GM19397 (cell line): ENCODE measurements around the gene FAM221B.

Experiments
- ATAC-seq: cut with Tn5 transposase; IDR thresholded peaks from one replicate; pipeline ENCODE4 v1.9.1; 2021; ENCODE audit warnings: mild to moderate bottlenecking, moderate library complexity; ENCODE audit not compliant: unreplicated experiment

FAM221B gene

DNA sequence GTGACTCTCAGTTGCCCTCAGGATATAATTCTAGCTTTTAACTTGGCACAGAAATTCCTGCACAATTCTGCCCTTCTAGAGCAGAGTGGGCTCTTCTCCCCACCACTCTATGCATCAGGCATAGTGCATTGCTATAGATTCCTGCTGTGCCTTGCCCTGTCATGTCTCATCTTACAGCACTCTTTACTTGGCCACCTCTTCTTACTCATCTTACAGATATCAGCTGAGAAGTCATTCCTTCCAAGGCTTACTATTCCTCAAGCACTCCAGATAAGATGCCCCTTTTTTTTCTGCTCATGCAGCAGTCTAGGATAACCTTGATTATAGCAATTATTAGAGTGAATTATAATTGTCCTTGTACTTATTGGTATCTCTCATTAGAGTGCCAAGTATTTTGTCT is 5.6 kb downstream of the FAM221B start:
- ATAC-seq = no peak

DNA sequence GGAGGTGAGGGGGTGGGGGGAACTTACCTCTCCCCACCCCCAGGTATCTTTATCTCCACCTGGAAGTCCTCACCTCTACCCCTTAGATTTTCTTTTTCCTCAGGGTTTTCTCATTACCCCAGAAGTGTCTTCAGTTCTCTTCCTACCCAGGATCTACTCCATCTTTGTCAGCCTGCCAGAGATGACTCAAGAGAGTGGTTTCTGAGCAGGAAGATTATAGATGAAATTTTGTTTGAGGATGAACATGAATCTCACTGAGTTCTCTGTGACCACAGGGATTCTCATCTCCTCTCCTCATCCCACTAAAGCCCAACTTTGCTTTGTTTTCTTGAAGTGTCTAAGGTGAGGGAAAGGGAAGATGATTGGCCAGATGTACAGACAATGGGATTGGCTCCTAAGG is 8.5 kb downstream of the FAM221B start:
- ATAC-seq = no peak

DNA sequence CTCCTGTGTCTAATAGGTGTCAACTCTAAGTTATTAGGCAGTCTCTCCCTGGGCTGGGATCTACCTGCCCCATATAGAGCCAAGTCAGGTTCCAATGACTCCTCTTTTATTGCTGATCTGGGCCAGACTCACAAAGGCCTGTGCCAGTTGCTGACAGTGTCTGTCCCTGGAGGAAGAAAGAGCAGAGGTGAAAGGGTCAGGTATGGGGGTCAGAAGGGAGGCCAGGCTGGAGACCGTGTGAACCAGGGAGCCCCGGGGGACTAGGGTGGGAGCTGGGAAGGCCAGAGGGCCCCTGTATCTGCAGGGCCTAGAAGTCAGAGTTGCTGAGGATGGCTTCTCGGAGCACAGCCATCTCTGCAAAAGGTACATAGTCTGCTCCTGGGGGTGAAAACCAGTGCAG is 10.2 kb downstream of the FAM221B start:
- ATAC-seq = no peak

DNA sequence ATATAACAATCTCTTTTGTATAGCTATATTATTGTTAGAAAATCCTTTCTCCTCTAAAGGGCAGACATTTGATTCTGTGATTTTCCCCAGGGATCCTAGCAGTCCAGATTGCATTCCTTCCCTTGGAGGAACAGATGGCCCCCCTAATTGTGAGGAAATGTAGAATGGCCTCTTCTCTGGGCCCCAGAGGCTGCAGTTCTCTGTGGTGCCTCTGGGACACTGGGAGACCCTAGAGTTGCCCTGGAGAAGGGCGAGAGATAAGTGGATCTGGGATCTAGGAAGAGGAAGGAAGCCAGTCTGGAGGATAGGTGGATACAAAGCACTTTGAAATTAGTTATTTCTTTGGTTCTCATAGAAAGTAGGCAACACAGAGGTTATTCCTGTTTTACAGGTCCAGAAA is 11.8 kb downstream of the FAM221B start:
- ATAC-seq = no peak

DNA sequence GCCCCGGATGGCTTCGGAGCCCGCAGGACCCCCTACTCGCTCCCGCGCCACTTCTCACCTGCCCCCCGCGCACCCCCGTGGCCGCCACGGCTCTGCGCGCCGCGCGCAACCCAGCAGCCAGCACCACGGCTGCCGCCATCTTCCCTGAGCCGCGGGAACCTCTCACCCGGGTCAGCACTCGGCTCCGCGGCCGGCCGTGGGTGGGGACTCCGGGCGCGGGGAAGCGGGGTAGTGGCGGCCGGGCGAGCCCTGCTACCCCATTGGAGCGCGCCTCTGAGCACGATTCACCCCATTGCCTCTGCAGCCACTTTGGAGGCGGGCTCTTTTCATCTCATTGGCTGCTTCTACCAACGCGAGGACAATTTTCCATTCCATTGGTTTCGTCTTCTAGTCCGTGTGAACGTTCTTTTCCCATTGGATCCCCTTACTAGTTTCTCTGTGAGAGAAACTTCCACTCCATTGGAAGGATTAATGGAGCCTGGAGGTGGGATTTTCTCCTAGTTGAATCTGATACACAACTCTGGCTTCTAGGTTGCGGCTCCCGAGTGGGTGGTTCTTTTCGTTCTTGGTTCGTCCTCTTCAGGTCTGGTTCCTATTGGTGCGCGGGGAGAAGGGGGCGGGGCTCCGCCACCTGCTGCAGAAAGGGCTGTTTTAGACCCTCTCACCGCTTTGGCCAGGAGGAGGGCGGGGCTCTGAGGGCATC is 13.5 kb downstream of the FAM221B start, which contains the start of gene HINT2:
Gene HINT2 (minus strand): TSS at position 202 of the 703 bp plus-strand sequence. CDS start 63 bp downstream, at position 139.
- ATAC-seq = peak; percentile 72

DNA sequence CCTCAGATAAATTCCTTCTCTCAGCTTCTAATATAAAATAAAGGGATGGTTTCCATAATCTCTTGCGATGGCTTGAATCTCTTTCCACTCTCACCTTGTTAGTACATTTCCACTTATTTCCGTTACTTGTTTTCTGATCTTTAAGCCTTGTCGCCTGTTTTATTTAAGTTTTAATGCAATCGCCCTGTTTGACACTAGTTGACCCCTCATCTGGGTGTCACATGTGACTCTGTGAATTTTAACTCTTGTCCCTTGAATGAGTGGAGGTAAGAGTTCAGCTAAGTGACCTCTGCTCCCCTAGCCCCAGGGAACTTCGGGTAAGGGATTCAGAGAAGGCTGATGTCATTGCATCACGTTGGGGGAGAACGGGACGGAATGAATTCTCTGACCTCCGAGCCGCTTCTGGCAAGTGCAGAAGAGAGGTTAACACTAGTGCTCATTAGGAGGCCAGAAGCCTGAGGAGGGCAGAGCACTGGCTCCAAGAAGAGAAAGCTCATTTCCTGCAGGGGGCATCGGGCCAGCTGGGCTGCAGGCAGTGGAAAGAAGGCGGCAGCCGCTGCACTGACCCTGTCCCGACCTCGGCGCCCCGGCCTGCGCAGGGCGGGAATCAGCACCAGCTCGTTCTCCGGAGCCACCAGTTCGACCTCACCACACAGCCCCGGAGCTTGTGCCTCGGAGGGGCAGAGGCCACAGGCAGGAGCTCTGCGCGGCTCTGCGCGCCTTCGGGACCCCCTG is 14.3 kb downstream of the FAM221B start:
- peak; percentile 31 for ATAC-seq

DNA sequence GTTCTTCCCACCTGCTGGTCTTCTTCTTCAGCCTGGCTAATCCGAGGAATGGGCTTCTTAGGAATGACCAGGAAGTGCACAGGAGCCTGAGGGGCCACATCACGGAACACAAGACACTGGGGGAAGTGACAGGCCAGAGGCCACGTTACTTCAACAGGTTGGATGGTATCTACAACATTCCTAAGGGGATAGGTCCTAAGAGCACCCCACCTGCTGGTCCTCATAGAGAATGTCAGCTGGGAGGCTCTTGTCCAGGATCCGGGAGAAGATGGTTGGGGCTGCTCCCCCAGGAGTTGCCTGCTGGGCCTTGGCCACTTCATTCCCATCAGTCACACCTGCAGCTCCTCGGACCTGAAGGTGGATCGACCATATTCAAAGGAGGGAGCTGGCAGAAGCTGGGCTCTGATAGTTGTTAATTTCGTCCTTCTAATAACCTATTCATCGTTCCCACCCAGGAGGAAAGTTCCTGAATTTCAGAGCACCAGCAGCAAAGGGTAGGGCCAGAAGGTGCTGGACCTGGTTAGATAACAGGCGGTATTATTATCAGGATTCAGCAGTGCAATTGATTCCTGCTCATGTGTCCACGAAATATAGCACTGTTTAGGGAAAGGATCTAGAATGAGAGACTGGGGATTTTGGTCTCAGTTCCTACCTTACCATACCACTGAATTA is 15.0 kb downstream of the FAM221B start:
- ATAC-seq = no peak

DNA sequence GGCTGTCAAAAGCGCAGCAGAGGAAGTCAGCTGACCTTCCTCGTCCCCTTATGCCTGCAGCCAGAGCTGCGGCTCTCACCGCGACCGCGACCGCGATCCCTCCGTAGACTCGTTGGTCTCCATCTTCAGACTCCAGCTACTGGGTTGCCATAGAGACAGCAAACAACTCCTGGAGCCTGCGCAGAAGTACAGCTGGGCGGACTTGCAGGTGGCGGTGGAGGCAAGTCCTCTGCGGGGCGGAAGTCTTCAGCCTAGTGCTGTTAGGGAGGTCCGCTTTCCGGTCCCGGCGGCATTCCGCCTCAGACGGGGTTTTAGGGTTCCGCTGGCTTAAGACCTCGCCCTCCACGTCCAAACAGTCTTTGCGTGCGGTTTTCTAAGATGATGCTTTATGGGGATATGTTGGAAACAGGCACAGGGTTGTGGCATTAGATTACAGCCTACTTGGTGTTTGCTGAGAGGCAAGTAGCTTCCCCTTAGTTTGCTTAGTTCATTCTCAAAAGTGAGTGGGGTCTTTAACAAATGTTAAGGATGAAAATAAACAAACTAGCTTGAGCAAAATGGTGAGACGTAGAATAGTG is 16.4 kb downstream of the FAM221B start, which contains the start of gene SPAG8:
Gene SPAG8 (minus strand): TSS at position 238 of the 578 bp plus-strand sequence. CDS start 115 bp downstream, at position 123.
- peak; percentile 57 for ATAC-seq

DNA sequence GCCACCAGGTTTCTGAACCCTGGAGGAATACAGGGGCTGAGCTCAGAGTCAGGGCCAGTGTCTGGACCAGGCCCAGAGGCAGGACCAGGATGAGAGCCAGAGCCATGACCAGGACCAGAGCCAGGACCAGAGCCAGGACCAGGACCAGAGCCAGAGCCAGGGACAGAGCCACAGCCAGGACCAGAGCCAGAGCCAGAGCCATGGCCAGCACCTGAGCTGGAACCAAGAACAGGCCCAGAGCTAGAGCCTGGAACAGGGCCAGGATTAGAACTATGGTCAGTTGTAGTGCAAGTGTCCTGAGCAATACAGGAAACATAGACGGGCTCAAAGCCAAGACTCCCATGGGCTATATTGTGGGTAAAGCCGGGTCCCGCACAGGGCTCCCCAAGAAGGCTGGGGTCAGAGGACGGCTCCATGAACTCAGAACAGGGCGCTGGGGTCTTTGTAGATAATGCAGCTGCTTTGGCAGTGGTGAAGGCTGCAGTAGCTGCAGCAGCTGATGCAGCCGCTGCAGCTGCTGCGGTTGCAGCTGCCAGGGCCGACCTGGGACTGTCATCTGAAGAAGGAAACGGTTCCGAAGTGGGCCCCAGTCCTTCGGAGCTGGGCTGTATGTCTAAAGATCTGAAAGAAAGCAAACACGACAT is 17.0 kb downstream of the FAM221B start:
- no peak for ATAC-seq

DNA sequence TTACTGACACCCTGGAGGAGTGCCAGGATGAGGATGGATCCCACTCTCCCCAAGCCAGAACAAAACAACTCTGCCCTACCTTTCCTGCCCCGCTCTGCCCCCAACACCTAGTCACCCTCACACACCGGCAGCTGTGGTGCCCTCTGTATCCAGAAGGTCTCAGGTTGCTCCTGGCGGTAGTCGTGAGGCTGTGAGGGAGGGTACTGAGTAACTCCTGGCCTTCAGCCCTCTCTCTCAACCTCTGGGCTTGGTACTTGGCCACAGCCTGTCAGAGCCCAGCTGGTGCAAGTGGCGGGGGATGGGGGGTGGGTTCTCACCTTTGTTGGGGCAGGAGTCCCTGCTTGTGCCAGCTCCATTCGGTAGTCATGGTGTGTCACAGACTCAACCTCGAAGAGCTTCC is 18.4 kb downstream of the FAM221B start:
- no peak for ATAC-seq

DNA sequence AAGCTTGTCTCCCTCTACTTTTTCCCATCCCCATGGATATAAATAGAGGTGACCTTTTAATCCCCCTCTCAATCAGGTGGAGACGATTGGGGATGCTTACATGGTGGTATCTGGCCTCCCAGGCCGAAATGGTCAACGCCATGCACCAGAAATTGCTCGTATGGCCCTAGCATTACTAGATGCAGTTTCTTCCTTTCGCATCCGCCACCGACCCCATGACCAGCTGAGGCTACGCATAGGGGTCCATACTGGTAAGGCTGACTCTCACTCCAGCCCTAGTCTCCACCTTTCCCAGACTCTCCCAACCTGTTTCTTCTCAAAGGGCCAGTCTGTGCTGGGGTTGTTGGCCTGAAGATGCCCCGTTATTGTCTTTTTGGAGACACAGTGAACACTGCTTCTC is 20.1 kb downstream of the FAM221B start:
- no peak for ATAC-seq

DNA sequence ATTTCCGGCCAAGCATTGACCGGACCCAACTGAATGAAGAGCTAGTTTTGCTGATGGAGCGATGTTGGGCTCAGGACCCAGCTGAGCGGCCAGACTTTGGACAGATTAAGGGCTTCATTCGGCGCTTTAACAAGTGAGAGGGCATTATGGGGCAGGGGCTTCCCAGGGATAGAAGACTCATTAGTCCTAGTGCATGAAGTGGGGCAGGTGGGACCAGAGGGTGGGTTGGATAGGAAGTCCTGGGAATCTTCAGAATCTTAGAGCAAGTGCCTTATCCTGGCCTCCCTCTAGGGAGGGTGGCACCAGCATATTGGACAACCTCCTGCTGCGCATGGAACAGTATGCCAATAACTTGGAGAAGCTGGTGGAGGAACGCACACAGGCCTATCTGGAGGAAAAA is 22.4 kb downstream of the FAM221B start:
- no peak for ATAC-seq

DNA sequence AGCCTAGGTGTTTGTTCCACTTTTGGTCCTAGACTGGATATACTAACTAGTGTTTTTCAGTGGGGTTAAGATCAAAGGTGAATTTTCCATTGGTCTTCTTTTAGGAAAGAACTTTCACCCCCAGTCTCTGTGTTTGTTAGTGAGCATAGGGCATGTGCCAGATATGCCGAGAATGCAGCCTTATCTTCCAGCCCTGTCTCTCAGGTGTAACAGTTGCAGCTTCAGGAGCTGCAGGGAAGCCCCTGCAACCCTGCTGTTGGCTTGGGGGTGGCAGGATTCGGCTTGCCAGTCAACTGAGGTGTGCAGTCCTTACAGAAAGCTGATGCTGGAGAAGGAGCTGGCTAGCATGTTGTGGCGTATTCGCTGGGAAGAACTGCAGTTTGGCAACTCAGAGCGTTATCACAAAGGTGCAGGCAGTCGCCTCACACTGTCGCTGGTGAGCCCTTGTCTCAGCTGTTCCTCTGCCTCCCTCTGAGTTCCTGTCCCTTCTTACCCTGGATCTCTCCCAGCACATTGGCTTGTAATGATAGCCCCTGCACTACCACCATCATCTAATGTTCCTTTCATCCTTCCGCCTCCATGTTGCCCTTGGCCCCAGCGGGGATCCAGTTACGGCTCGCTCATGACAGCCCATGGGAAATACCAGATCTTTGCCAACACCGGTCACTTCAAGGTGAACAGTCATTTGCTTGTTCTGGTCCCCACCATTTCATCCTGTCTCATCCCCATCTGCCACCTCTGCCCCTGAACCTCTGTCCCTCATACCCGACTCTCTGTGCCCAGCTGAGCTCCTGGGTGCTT is 27.0 kb downstream of the FAM221B start:
- ATAC-seq = no peak

DNA sequence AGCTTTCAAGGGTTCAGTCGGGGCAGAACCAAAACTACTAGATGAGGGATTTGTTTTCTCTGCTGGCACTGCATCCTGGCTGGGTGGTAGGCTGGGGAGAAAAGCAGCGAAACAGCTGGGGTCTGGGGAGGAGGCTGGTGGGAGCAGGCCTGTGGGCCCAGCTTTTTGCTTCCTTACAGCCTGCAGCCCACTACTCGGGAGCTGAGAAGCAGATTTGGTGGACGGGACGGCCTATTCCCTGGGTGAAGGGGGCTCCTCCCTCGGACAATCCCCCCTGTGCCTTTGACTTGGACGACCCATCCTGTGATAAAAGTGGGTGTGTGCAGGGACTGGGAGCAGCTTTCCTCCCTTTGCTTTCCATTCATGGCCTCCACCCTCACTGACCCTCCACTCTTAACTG is 28.0 kb downstream of the FAM221B start:
- ATAC-seq = no peak

DNA sequence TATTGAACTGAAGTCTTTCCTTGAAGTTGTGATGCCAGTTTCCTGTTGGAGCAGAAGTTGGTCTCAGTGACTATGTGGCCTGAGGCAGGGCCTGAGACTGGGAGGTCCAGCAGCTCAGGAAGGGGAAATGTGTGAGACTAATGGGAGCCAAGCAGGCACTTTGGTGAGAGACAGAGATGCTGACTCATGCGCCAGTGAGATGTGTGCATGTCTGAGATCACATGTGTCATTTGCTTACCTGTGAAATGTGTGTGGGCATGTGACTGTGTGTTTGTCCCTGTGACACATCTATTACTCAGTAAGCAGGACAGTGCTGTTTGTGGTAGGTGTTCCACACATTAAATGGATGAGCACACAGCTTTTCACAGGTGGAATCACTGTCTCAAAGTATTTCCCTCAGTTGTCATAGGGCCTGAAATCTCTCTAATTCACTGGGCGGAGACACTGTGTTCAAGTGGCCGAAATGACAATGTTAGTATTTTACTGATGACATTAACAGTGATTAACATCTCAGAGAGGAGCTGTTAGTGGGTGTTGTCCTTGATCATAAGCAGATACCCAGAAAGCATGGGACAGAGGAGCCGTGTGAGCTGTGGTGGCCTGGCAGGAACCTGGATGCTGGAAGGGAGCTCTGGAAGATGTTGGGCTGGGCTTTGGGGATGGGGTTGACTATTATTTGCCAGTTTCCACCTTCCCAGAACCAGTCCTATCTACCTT is 29.7 kb downstream of the FAM221B start:
- ATAC-seq = no peak

DNA sequence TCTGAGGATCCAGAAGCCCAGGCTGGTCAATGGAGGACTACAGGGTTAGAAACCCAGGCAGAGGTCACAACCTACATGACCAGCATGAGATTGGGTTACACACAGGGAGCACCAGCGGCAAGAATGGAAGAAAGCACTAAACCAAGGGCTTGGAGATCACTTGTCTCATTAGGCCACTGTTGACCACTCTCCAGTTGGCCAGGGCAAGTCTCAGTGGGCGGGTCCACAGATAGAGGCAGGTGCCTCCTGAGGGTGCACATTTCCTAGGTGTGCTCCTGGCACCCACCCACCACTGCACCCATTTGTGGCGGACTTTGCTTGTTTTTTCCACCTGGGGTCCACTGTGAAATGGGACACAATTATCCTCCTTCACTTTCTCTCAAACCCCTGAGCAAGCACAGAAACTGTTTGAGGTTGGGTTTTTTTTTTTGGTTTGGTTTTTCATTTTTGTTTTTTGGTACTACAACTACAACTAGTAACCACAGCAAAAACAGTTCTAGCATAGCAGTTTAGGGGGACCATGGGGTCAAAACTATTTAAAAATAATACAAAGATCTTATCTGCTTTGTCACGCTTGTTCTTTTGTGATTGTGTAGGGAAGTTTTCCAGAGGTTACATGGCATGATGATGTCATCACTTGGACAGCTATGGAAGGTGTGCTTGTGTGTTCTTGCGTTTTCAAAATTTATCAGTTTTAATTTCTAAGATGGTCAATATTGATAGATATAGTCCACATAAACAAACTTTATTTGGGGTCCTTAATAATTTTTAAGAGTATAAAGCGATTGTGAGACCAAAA is 31.0 kb downstream of the FAM221B start:
- ATAC-seq = no peak

DNA sequence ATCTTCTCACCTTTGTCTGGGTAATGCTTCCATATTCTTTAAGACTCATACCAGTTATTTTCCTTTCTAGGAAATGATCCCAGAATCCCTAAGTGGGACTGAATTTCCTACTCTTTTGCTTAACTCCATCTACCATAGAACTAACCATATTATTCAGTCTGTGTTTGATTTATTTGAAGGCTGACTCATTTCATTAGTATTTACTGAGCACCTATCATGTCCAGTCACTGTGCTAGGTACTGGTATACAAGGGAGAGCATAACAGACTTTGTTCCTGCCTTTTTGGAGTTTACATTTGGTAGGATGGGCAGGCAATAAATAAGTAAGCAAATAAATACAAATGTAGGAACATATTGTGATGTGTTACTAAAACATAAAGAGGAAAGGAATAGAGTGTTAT is 32.8 kb downstream of the FAM221B start:
- ATAC-seq = no peak

DNA sequence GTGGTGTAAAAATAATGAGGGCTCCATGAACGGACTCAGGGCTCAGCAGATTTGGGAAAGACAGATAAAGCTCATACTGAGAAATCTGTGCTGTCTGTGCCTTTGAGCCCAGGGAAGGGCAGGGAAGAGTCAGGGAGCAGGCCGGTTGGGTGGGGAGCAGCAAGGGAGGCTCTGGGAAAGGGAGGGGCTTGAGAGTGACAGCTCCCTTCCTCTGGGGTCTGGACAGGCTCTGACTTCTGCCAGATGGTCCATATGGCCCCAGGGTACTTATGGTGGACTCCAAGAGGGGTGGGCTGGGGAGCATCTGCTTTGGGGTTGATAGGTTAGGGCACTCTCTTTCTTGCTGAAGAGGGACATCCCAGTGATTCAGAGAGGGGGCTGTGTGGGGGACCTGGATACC is 35.1 kb downstream of the FAM221B start:
- no peak for ATAC-seq

DNA sequence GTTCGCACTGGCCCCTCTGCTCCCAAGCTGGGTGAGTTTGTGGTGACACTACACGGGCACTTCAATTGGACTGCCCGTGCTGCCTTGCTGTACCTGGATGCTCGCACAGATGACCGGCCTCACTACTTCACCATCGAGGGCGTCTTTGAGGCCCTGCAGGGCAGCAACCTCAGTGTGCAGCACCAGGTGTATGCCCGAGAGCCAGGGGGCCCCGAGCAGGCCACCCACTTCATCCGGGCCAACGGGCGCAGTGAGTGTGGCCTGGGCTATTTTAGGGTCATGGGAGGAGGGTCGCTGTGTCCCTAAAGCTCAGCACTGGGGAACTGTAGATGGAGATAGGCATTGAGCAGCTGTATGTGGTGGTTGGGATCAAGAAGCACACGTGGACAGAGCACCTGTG is 35.7 kb downstream of the FAM221B start:
- ATAC-seq = no peak
